CD4-positive, alpha-beta T cell treated with Interleukin-17A for 1 hour (primary cell): ENCODE measurements around the gene MMD.

Experiments used
- DNase-seq: peaks from one replicate; pipeline ENCODE4 v3.0.0-alpha.2; 2020

MMD gene

GRCh38 chr17:55344514-55344997, 77.1 kb downstream of the MMD start:
- peak; percentile 73 for DNase-seq

GRCh38 chr17:55343900-55344513, 77.6 kb downstream of the MMD start:
- no peak for DNase-seq

- no peak for DNase-seq
Measured at GRCh38 chr17:55342800-55343585, 78.6 kb downstream of the MMD start.
